Measurements from ENCODE around the gene NDUFB5. TPM values are rescaled to one million over a fixed set of nuclear protein-coding genes. Genes with fewer than 3 reads are reported as not detected.

Gene NDUFB5
- total RNA-seq, 1 donor from 2014 or later: 122 TPM

DNA sequence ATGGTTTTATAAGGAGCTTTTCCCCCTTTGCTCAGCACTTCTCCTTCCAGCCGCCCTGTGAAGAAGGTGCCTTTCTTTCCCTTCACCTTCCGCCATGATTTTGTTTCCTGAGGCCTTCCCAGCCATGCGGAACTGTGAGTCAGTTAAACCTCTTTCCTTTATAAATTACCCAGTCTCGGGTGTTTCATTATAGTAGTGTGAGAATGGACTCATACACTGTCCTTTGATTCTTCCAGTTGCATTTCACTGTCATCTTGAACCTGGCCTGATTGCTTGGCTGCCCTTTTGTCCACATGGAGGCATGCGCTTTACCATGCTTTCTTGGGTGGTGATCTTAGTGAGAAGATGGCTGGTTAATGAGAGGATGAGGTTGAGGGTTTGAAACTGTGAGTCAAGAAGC, 71.5 kb downstream of the NDUFB5 start:
- no peak for DNase-seq (ENCODE audit: low read depth in 2 of 2)

Other genes starting within 250 kb of the NDUFB5 start
- gene GNB4, start 153.3 kb upstream of the NDUFB5 start, total RNA-seq: 49.0 and 49.2 TPM in 2 replicates
- 39.0 and 40.7 TPM in 2 replicates for gene ACTL6A, start 41.9 kb upstream of the NDUFB5 start, total RNA-seq
- gene MRPL47, start 156 bp upstream of the NDUFB5 start, total RNA-seq: 19.8 and 20.0 TPM in 2 replicates
- 14.8 and 37.5 TPM in 2 replicates for gene USP13, start 48.2 kb downstream of the NDUFB5 start, total RNA-seq